H9 (cell line): ENCODE measurements around the gene XG. TPM values are rescaled to one million over a fixed set of nuclear protein-coding genes. Genes with fewer than 3 reads are reported as not detected.

ENCODE experiments used
- DNase-seq: peaks from one replicate; pipeline ENCODE4 v3.0.0-alpha.2; 2017
- H2AFZ ChIP-seq: one replicate; pipeline ENCODE4 v1.6.1; 2013; ENCODE audit warnings: mild to moderate bottlenecking, low read length, control low read depth, moderate library complexity
- H2AK5ac ChIP-seq: 2 replicates; pipeline ENCODE4 v1.6.1; 2013; ENCODE audit warnings: low read length, control low read depth, mixed read lengths; ENCODE audit not compliant: insufficient read length
- H2BK120ac ChIP-seq: one replicate; pipeline ENCODE4 v1.6.1; 2013; ENCODE audit warnings: low read depth, mild to moderate bottlenecking, low read length, control low read depth, inconsistent platforms; ENCODE audit not compliant: poor library complexity, severe bottlenecking
- H2BK12ac ChIP-seq: 2 replicates; pipeline ENCODE4 v1.6.1; 2013; ENCODE audit warnings: low read length, control low read depth, mixed read lengths, low read depth; ENCODE audit not compliant: insufficient read length
- H2BK15ac ChIP-seq: 2 replicates; pipeline ENCODE4 v1.6.1; 2013; ENCODE audit warnings: low read depth, low read length, control low read depth
- H2BK20ac ChIP-seq: one replicate; pipeline ENCODE4 v1.6.1; 2013; ENCODE audit warnings: low read depth, mild to moderate bottlenecking, low read length, control low read depth, inconsistent platforms; ENCODE audit not compliant: poor library complexity, severe bottlenecking
- H2BK5ac ChIP-seq: 2 replicates; pipeline ENCODE4 v1.6.1; 2013; ENCODE audit warnings: low read length, control low read depth, mixed read lengths; ENCODE audit not compliant: insufficient read length
- H3K14ac ChIP-seq: 2 replicates; pipeline ENCODE4 v1.6.1; 2013; ENCODE audit warnings: low read length, control low read depth; ENCODE audit not compliant: insufficient read depth
- H3K18ac ChIP-seq: 2 replicates; pipeline ENCODE4 v1.6.1; 2013; ENCODE audit warnings: low read depth, mild to moderate bottlenecking, mixed read lengths, low read length, control low read depth; ENCODE audit not compliant: insufficient read length
- H3K23ac ChIP-seq: 2 replicates; pipeline ENCODE4 v1.6.1; 2013; ENCODE audit warnings: low read length, control low read depth, mixed read lengths, low read depth; ENCODE audit not compliant: insufficient read length
- H3K23me2 ChIP-seq: 2 replicates; pipeline ENCODE4 v1.6.1; 2013; ENCODE audit warnings: low read depth, mild to moderate bottlenecking, mixed read lengths, low read length, control low read depth; ENCODE audit not compliant: insufficient read length, poor library complexity, severe bottlenecking
- H3K27ac ChIP-seq: 2 replicates; pipeline ENCODE4 v1.5.1; 2013; ENCODE audit warnings: low read length, control low read depth, mixed read lengths, low read depth; ENCODE audit not compliant: insufficient read length
- H3K27me3 ChIP-seq: 2 replicates; pipeline ENCODE4 v1.6.1; 2013; ENCODE audit warnings: low read length, control low read depth, inconsistent platforms; ENCODE audit not compliant: insufficient read depth
- H3K4ac ChIP-seq: 2 replicates; pipeline ENCODE4 v1.6.1; 2013; ENCODE audit warnings: low read depth, mild to moderate bottlenecking, control low read depth, inconsistent platforms, low read length, moderate library complexity
- H3K4me1 ChIP-seq: 2 replicates; pipeline ENCODE4 v1.6.1; 2013; ENCODE audit warnings: low read length, control low read depth, inconsistent platforms; ENCODE audit not compliant: insufficient read depth
- H3K4me2 ChIP-seq: 2 replicates; pipeline ENCODE4 v1.6.1; 2013; ENCODE audit warnings: low read length, control low read depth, mixed read lengths; ENCODE audit not compliant: insufficient read length, insufficient read depth
- H3K56ac ChIP-seq: 2 replicates; pipeline ENCODE4 v1.6.1; 2013; ENCODE audit warnings: low read depth, mild to moderate bottlenecking, mixed read lengths, low read length, control low read depth; ENCODE audit not compliant: insufficient read length
- H3K79me1 ChIP-seq: 2 replicates; pipeline ENCODE4 v1.6.1; 2013; ENCODE audit warnings: low read depth, mild to moderate bottlenecking, moderate library complexity, low read length, control low read depth, inconsistent platforms; ENCODE audit not compliant: insufficient read depth, poor library complexity, severe bottlenecking
- H3K79me2 ChIP-seq: 2 replicates; pipeline ENCODE4 v1.6.1; 2013; ENCODE audit warnings: low read length, control low read depth, inconsistent platforms; ENCODE audit not compliant: insufficient read depth
- H3K9ac ChIP-seq: 2 replicates; pipeline ENCODE4 v1.6.1; 2013; ENCODE audit warnings: low read length, control low read depth, mixed read lengths; ENCODE audit not compliant: insufficient read length; ENCODE audit errors: extremely low read depth
- H3K9me3 ChIP-seq: one replicate; pipeline ENCODE4 v1.6.1; 2013; ENCODE audit warnings: low read depth, low read length, inconsistent platforms; ENCODE audit not compliant: control insufficient read depth
- H3T11ph ChIP-seq: one replicate; pipeline ENCODE4 v1.6.1; 2013; ENCODE audit warnings: mild to moderate bottlenecking, low read length, control low read depth, inconsistent platforms
- H4K20me1 ChIP-seq: one replicate; pipeline ENCODE4 v1.6.1; 2013; ENCODE audit not compliant: control insufficient read depth, insufficient read length, insufficient read depth
- H4K5ac ChIP-seq: 2 replicates; pipeline ENCODE4 v1.6.1; 2013; ENCODE audit warnings: low read depth, mild to moderate bottlenecking, mixed read lengths, low read length, control low read depth; ENCODE audit not compliant: insufficient read length
- H4K8ac ChIP-seq: replicated peaks from 2 replicates; pipeline ENCODE4 v1.6.1; 2013; ENCODE audit warnings: low read length, control low read depth, mixed read lengths, low read depth; ENCODE audit not compliant: insufficient read length
- H4K91ac ChIP-seq: 2 replicates; pipeline ENCODE4 v1.6.1; 2013; ENCODE audit warnings: low read depth, mild to moderate bottlenecking, moderate library complexity, mixed read lengths, low read length, control low read depth; ENCODE audit not compliant: insufficient read length
- H3K27ac Mint-ChIP-seq, 3 experiments: 2 replicates in 2 of 3; 3 replicates in 1 of 3; pipeline ENCODE4 v1.8.0; 2020 to 2021; ENCODE audit warnings: mixed read lengths in 3 of 3, mild to moderate bottlenecking in 1 of 3, moderate library complexity in 1 of 3
- H3K27me3 Mint-ChIP-seq: 2 replicates; pipeline ENCODE4 v1.8.0; 2021; ENCODE audit warnings: low read depth, mild to moderate bottlenecking, moderate library complexity, mixed read lengths
- H3K36me3 Mint-ChIP-seq, 3 experiments: 2 replicates in 2 of 3; 3 replicates in 1 of 3; pipeline ENCODE4 v1.8.0; 2020 to 2021; ENCODE audit warnings: low read depth in 3 of 3, mixed read lengths in 3 of 3; ENCODE audit not compliant: insufficient read depth in 1 of 3
- H3K4me1 Mint-ChIP-seq, 2 experiments: 2 replicates each; pipeline ENCODE4 v1.8.0; 2020; ENCODE audit warnings: mixed read lengths in 2 of 2
- H3K4me3 Mint-ChIP-seq, 2 experiments: 2 replicates in 1 of 2; 3 replicates in 1 of 2; pipeline ENCODE4 v1.8.0; 2020 to 2021; ENCODE audit warnings: mild to moderate bottlenecking in 2 of 2, mixed read lengths in 2 of 2, moderate library complexity in 1 of 2
- H3K9me3 Mint-ChIP-seq, 2 experiments: 2 replicates in 1 of 2; 3 replicates in 1 of 2; pipeline ENCODE4 v1.8.0; 2020; ENCODE audit warnings: mild to moderate bottlenecking in 2 of 2, mixed read lengths in 2 of 2, moderate library complexity in 1 of 2
- WGBS: extraction: QIAGEN DNeasy Blood & Tissue Kit; methylation state at CpG from one replicate; pipeline ENCODE4 v1.1.7; 2013; ENCODE audit warnings: missing lambda C conversion rate, low lambda C conversion rate, mixed read lengths; ENCODE audit not compliant: insufficient read length; ENCODE audit errors: extremely low coverage; 5-methylcytosine and 5-hydroxymethylcytosine counted together
- total RNA-seq: library from RNA; stranded (reverse); gene quantifications from 2 replicates; pipeline ENCODE4 v1.2.1, GENCODE V29; 2021
- TF ChIP-seq, protein P1 (sequence below): fragments of 200-600 bp; sonication (generic); conservative IDR thresholded peaks from 3 replicates; pipeline ENCODE4 v1.8.0; 2021; ENCODE audit warnings: antibody characterized with exemption, mild to moderate bottlenecking

XG gene
- total RNA-seq, 1 experiment from 2014 or later = 1.1 TPM

DNA sequence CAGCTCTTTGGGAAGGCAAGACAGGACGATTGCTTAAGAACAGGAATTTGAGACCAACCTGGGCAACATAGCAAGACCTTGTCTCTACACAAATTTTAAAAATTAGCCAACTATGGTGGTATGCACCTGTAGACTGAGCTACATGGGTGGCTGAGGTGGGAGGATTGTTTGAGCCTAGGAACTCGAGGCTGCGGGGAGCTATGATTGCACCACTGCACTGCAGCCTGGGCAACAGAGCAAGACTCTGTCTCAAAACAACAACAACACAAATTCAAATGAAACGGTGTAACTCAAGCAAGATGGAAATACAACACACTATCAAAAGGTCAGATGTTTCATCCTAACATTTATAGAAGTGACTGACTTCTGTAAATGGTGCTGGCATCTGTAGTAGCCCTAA lies 37.1 kb downstream of the XG start:
- Histone ChIP-seq H2BK120ac (no peak overlapping the region), H2BK15ac (no peak overlapping the region), H3K14ac (no peak overlapping the region), H3K9me3 (no peaks in the 10 kb centered on the region), H3K56ac (no peak overlapping the region), H3K4me2 (no peak overlapping the region), H3K18ac (no peak overlapping the region), H3T11ph (no peak overlapping the region), H3K9ac (no peak overlapping the region), H4K8ac (no peak overlapping the region), H3K4me1 (peaks cover 8% of the 10 kb centered on the region), H2BK5ac (no peak overlapping the region), H3K79me2 (no peaks in the 10 kb centered on the region), H2BK12ac (no peak overlapping the region), H3K23ac (no peak overlapping the region), H3K4ac (no peak overlapping the region), H2BK20ac (no peak overlapping the region), H3K27ac (no peak overlapping the region), H4K5ac (no peak overlapping the region), H3K23me2 (no peaks in the 10 kb centered on the region), H4K91ac (no peak overlapping the region), H4K20me1 (no peaks in the 10 kb centered on the region), H2AFZ (no peak overlapping the region), H3K27me3 (no peaks in the 10 kb centered on the region), H2AK5ac (no peak overlapping the region), H3K79me1 (no peaks in the 10 kb centered on the region)
- H3K27me3 Mint-ChIP-seq = no peaks in the 10 kb centered on the region; the same call in 1 of the 2 replicates
- WGBS = no CpG with 5 or more reads among the region's 4 CpGs
- H3K4me3 Mint-ChIP-seq = no peak overlapping the region
- H3K27ac Mint-ChIP-seq = no peak overlapping the region
- H3K9me3 Mint-ChIP-seq = no peaks in the 10 kb centered on the region; a peak in 1 of 5 replicates
- TF ChIP-seq, protein P1, sequence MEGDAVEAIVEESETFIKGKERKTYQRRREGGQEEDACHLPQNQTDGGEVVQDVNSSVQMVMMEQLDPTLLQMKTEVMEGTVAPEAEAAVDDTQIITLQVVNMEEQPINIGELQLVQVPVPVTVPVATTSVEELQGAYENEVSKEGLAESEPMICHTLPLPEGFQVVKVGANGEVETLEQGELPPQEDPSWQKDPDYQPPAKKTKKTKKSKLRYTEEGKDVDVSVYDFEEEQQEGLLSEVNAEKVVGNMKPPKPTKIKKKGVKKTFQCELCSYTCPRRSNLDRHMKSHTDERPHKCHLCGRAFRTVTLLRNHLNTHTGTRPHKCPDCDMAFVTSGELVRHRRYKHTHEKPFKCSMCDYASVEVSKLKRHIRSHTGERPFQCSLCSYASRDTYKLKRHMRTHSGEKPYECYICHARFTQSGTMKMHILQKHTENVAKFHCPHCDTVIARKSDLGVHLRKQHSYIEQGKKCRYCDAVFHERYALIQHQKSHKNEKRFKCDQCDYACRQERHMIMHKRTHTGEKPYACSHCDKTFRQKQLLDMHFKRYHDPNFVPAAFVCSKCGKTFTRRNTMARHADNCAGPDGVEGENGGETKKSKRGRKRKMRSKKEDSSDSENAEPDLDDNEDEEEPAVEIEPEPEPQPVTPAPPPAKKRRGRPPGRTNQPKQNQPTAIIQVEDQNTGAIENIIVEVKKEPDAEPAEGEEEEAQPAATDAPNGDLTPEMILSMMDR = no peak
- peaks cover 0 to 2% (median 0%) of the 10 kb centered on the region in 3 experiments; a peak in 1 of 7 replicates for H3K36me3 Mint-ChIP-seq
- H3K4me1 Mint-ChIP-seq = peaks cover 42 to 45% of the 10 kb centered on the region in 2 experiments
- DNase-seq = no peak
